ENCODE results near the gene SPP1.
"Not testable (repeated sequence)": the region's sequence is repeated elsewhere in the genome, so short reads cannot be mapped to it uniquely, and the experiment has no call there.

The SPP1 gene

DNA sequence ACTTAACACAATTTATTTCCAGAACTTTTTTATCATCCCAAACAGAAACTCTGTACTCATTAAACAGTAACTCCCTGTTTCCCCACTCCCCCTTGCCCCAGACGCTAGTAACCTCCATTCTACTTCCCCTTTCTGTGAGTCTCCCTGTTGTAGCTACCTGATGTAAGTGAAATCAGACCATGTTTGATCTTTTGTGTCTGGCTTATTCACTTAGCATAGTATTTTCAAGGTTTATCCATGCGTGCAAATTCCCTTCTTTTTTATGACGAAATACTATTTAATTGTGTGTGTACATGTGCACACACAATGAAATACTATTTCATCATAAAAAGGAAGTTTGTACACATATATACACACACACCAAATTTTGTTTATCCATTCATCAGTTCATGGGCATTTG lies 37.1 kb downstream of the SPP1 start:
- no peaks in the 10 kb centered on the region for H3K36me3 ChIP-seq (ENCODE audit: insufficient read depth, insufficient read length, low read length)
- no peak for TF ChIP-seq YY1 (IDR thresholded peaks at IDR 0.05; ENCODE audit: insufficient read depth, insufficient read length)
- no peak for TF ChIP-seq ZNF274 (IDR thresholded peaks at IDR 0.05; ENCODE audit: low read depth, low read length)
- no peak for TF ChIP-seq SUZ12 (IDR thresholded peaks at IDR 0.05; ENCODE audit: extremely low read depth, insufficient read depth, insufficient read length)
- no peak overlapping the region for H3K4me3 ChIP-seq (ENCODE audit: insufficient read length, low read depth)
- no peaks in the 10 kb centered on the region for H3K27me3 ChIP-seq (ENCODE audit: insufficient read depth, insufficient read length)
- no peak for DNase-seq (ENCODE audit: low read depth, low spot score)
- peaks cover 3% of the 10 kb centered on the region for H3K4me1 ChIP-seq (ENCODE audit: insufficient read depth, insufficient read length)
- H3K9me3 ChIP-seq (ENCODE audit: insufficient read depth, low read length), result no peaks in the 10 kb centered on the region
- H3K9ac ChIP-seq (ENCODE audit: insufficient read length, low read depth), result no peak overlapping the region

- DNase-seq (ENCODE audit: low read depth, low spot score), result no peak
- no peak for TF ChIP-seq YY1 (IDR thresholded peaks at IDR 0.05; ENCODE audit: insufficient read depth, insufficient read length)
- TF ChIP-seq ZNF274 (IDR thresholded peaks at IDR 0.05; ENCODE audit: low read depth, low read length), result no peak
- TF ChIP-seq SUZ12 (IDR thresholded peaks at IDR 0.05; ENCODE audit: extremely low read depth, insufficient read depth, insufficient read length), result no peak
- peaks cover 3% of the 10 kb centered on the region for H3K4me1 ChIP-seq (ENCODE audit: insufficient read depth, insufficient read length)
- peaks cover 7% of the 10 kb centered on the region for H3K36me3 ChIP-seq (ENCODE audit: insufficient read depth, insufficient read length, low read length)
- no peaks in the 10 kb centered on the region for H3K27me3 ChIP-seq (ENCODE audit: insufficient read depth, insufficient read length)
- no peak overlapping the region for H3K9ac ChIP-seq (ENCODE audit: insufficient read length, low read depth)
- H3K4me3 ChIP-seq (ENCODE audit: insufficient read length, low read depth), result no peak overlapping the region
- no peaks in the 10 kb centered on the region for H3K9me3 ChIP-seq (ENCODE audit: insufficient read depth, low read length)
These were observed 38.9 kb downstream of the SPP1 start for GRCh38 chr4:88014386-88014905.

GRCh38 chr4:88015659-88016295 lies 40.3 kb downstream of the SPP1 start:
- Histone ChIP-seq H3K4me1 (ENCODE audit: insufficient read depth, insufficient read length) (peaks cover 3% of the 10 kb centered on the region), H3K27me3 (ENCODE audit: insufficient read depth, insufficient read length) (no peaks in the 10 kb centered on the region), H3K36me3 (ENCODE audit: insufficient read depth, insufficient read length, low read length) (peaks cover 19% of the 10 kb centered on the region), H3K9ac (ENCODE audit: insufficient read length, low read depth) (no peak overlapping the region), H3K4me3 (ENCODE audit: insufficient read length, low read depth) (no peak overlapping the region), H3K9me3 (ENCODE audit: insufficient read depth, low read length) (no peaks in the 10 kb centered on the region)
- DNase-seq (ENCODE audit: low read depth, low spot score), result no peak
- TF ChIP-seq SUZ12 (IDR thresholded peaks at IDR 0.05; ENCODE audit: extremely low read depth, insufficient read depth, insufficient read length) (no peak), YY1 (IDR thresholded peaks at IDR 0.05; ENCODE audit: insufficient read depth, insufficient read length) (no peak), ZNF274 (IDR thresholded peaks at IDR 0.05; ENCODE audit: low read depth, low read length) (no peak)

DNA sequence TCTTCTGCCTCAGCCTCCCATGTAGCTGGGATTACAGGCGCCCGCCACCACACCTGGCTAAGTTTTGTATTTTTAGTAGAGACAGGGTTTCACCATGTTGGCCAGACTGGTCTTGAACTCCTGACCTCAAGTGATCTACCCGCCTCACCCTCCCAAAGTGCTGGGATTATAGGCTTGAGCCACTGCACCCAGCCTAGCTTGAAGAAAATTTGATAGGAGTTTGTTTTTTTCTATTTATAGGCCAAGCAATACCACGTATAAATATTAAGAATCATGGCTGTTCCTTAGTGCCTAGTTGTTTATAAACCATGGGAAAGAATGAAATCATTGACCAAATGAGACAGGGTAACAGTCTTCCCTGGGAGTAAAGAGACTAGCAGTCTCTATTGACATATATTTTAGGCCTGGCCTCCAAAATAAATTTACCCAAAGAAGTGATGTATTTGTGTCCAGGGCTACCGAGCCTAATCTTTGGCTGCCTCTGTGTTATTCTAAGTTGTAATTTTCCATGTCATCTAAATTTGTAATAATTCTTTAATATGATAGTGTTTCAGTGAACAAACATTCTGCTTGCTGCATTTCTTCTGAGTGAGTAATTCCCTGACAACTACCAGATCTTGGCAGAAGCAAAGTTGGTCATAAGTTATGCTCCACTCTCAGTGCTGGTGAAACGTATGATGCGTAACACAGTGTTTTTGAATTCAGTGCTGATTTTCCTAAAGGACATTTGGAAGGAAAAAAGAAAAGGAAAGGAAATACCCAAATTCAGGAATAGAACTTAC lies 42.2 kb downstream of the SPP1 start:
- H3K36me3 ChIP-seq (ENCODE audit: insufficient read depth, insufficient read length, low read length), result peaks cover 34% of the 10 kb centered on the region
- TF ChIP-seq YY1 (IDR thresholded peaks at IDR 0.05; ENCODE audit: insufficient read depth, insufficient read length) (no peak), ZNF274 (IDR thresholded peaks at IDR 0.05; ENCODE audit: low read depth, low read length) (no peak), SUZ12 (IDR thresholded peaks at IDR 0.05; ENCODE audit: extremely low read depth, insufficient read depth, insufficient read length) (no peak)
- no peak for DNase-seq (ENCODE audit: low read depth, low spot score)
- H3K9ac ChIP-seq (ENCODE audit: insufficient read length, low read depth), result no peak overlapping the region
- H3K9me3 ChIP-seq (ENCODE audit: insufficient read depth, low read length), result no peaks in the 10 kb centered on the region
- H3K4me3 ChIP-seq (ENCODE audit: insufficient read length, low read depth), result no peak overlapping the region
- no peaks in the 10 kb centered on the region for H3K27me3 ChIP-seq (ENCODE audit: insufficient read depth, insufficient read length)
- H3K4me1 ChIP-seq (ENCODE audit: insufficient read depth, insufficient read length), result peaks cover 3% of the 10 kb centered on the region

DNA sequence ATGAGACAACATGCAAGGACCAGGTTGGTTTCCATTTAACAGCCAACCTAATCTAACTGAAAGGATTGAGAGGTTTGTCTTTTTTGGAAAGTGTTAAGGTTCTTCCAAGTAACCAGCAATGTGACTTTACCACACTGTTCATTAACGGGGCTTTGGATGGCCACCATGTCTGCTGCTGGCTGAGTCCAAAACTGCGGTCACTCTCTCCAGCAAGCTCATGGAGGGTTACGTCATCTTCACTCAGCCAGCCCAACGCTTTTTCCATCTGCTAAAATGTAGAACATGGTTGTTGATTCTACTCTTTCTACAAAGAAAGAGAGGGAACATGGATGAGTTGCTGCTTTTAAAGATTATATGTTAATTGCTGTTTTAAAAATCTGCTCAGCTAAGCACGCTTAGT lies 43.0 kb downstream of the SPP1 start:
- no peaks in the 10 kb centered on the region for H3K27me3 ChIP-seq (ENCODE audit: insufficient read depth, insufficient read length)
- no peak overlapping the region for H3K4me3 ChIP-seq (ENCODE audit: insufficient read length, low read depth)
- no peak for DNase-seq (ENCODE audit: low read depth, low spot score)
- TF ChIP-seq ZNF274 (IDR thresholded peaks at IDR 0.05; ENCODE audit: low read depth, low read length) (no peak), SUZ12 (IDR thresholded peaks at IDR 0.05; ENCODE audit: extremely low read depth, insufficient read depth, insufficient read length) (no peak)
- peaks cover 4% of the 10 kb centered on the region for H3K4me1 ChIP-seq (ENCODE audit: insufficient read depth, insufficient read length)
- H3K9ac ChIP-seq (ENCODE audit: insufficient read length, low read depth), result no peak overlapping the region
- H3K9me3 ChIP-seq (ENCODE audit: insufficient read depth, low read length), result no peaks in the 10 kb centered on the region
- H3K36me3 ChIP-seq (ENCODE audit: insufficient read depth, insufficient read length, low read length), result peaks cover 38% of the 10 kb centered on the region

- Histone ChIP-seq H3K27me3 (ENCODE audit: insufficient read depth, insufficient read length) (no peaks in the 10 kb centered on the region), H3K4me3 (ENCODE audit: insufficient read length, low read depth) (no peak overlapping the region), H3K36me3 (ENCODE audit: insufficient read depth, insufficient read length, low read length) (peaks cover 54% of the 10 kb centered on the region), H3K9me3 (ENCODE audit: insufficient read depth, low read length) (peaks cover 15% of the 10 kb centered on the region; the same call in 1 of the 2 replicates), H3K4me1 (ENCODE audit: insufficient read depth, insufficient read length) (peaks cover 2% of the 10 kb centered on the region), H3K9ac (ENCODE audit: insufficient read length, low read depth) (no peak overlapping the region)
- no peak for DNase-seq (ENCODE audit: low read depth, low spot score)
- TF ChIP-seq ZNF274 (IDR thresholded peaks at IDR 0.05; ENCODE audit: low read depth, low read length) (no peak), YY1 (IDR thresholded peaks at IDR 0.05; ENCODE audit: insufficient read depth, insufficient read length) (no peak), SUZ12 (IDR thresholded peaks at IDR 0.05; ENCODE audit: extremely low read depth, insufficient read depth, insufficient read length) (no peak)
These were observed 46.3 kb downstream of the SPP1 start for GRCh38 chr4:88021824-88022223.

DNA sequence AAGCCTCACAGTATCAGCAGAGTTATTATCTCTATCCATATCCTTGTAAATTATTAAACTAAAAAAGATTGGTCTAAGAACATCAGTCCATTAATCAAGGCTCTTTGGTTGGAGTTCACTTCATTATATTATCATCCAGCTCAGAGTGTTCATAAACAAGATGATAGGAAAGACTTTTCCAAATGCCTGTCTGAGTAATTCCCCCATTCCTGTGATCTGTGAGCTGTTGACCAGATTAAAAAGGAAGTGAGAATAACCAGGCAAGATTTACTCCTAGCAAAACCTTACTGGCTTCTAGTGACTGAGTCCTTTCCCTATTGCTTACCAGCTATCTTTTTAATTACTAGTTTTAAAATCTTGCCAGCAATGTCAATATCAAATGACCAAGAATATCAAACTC lies 46.8 kb downstream of the SPP1 start:
- no peaks in the 10 kb centered on the region for H3K27me3 ChIP-seq (ENCODE audit: insufficient read depth, insufficient read length)
- DNase-seq (ENCODE audit: low read depth, low spot score), result no peak
- H3K9ac ChIP-seq (ENCODE audit: insufficient read length, low read depth), result no peak overlapping the region
- H3K4me3 ChIP-seq (ENCODE audit: insufficient read length, low read depth), result no peak overlapping the region
- peaks cover 2% of the 10 kb centered on the region for H3K4me1 ChIP-seq (ENCODE audit: insufficient read depth, insufficient read length)
- H3K36me3 ChIP-seq (ENCODE audit: insufficient read depth, insufficient read length, low read length), result peaks cover 58% of the 10 kb centered on the region
- peaks cover 19% of the 10 kb centered on the region; the same call in 1 of the 2 replicates for H3K9me3 ChIP-seq (ENCODE audit: insufficient read depth, low read length)
- no peak for TF ChIP-seq SUZ12 (IDR thresholded peaks at IDR 0.05; ENCODE audit: extremely low read depth, insufficient read depth, insufficient read length)
- no peak for TF ChIP-seq ZNF274 (IDR thresholded peaks at IDR 0.05; ENCODE audit: low read depth, low read length)
- no peak for TF ChIP-seq YY1 (IDR thresholded peaks at IDR 0.05; ENCODE audit: insufficient read depth, insufficient read length)

- Histone ChIP-seq H3K36me3 (ENCODE audit: insufficient read depth, insufficient read length, low read length) (peaks cover 56% of the 10 kb centered on the region), H3K9me3 (ENCODE audit: insufficient read depth, low read length) (peaks cover 19% of the 10 kb centered on the region; the same call in 1 of the 2 replicates)
- not testable (repeated sequence) for H3K9ac ChIP-seq (ENCODE audit: insufficient read length, low read depth); H3K4me1 ChIP-seq (ENCODE audit: insufficient read depth, insufficient read length); H3K27me3 ChIP-seq (ENCODE audit: insufficient read depth, insufficient read length); DNase-seq (ENCODE audit: low read depth, low spot score); H3K4me3 ChIP-seq (ENCODE audit: insufficient read length, low read depth)
These were observed 50.6 kb downstream of the SPP1 start for GRCh38 chr4:88025868-88026661.
